SH-SY5Y (cell line): ENCODE data around the gene DIP2C.

Experiments used
- GATA2 ChIP-seq: IDR thresholded peaks from 2 replicates; pipeline ENCODE4 v1.6.1; 2011; ENCODE audit warnings: mild to moderate bottlenecking, low read depth, low read length
- GATA3 ChIP-seq: IDR thresholded peaks from 2 replicates; pipeline ENCODE4 v1.6.1; 2011; ENCODE audit warnings: low read depth, mild to moderate bottlenecking, low read length, moderate library complexity

DNA sequence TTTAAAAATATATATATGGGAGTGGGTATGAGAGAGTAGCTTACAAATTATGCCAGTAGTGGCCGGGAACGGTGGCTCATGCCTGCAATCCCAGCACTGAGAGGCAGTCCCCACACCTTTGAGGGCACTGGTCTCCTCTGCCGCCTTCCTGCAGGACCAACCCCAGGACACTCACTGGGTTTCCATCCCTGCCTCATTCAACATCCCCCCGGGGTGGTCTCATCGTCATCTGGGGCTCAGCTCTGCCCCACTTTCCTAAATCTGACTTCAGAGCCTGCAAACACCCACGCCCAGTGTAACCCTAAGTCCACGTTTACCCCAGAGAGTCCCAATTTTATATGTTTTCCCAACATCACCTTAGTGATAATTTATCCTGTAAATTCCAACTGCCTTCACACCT is 96.5 kb downstream of the DIP2C start:
- TF ChIP-seq GATA2 (no peak), GATA3 (no peak)
